ENCODE measurements around the gene UBE2H. TPM values are rescaled to one million over a fixed set of nuclear protein-coding genes. Genes with fewer than 3 reads are reported as not detected.

The UBE2H gene
- total RNA-seq, 1 experiment from 2014 or later: 75.1 TPM

DNA sequence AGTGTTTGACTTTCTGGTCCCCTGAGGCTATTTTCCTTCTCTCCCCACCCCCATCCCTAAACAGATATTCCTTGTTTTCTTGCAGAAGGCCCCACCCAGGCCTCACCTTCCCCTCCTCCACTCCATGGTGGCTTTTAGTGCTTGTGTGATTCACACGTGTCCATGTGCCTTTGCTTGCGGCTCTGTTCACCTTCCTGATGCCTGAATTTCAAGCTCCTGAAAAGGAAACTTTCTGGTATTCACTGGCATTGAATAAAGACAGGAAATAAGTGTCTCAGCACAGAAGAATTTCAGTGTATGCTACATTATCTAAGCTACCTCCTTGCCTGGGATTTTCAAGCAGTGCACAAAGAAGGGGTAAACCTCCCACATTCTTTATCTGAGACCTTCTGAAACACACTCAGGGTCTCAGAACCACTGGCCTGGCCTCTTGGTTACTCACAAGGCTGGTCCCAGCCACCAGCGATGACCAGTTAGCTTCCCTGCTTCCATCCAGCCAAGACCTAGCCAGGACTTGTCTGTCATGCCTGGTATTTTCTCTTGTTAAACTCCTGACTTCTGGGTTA is 17.2 kb upstream of the UBE2H start:
- H3K14ac ChIP-seq (ENCODE audit: insufficient read depth, low read length): no peak overlapping the region
- H3K4me2 ChIP-seq (ENCODE audit: insufficient read depth, insufficient read length, low read length): no peak overlapping the region

More for the DNA sequence above, 17.2 kb upstream of the UBE2H start:
- no peak overlapping the region for H3K56ac ChIP-seq (ENCODE audit: insufficient read length, low read depth, low read length)
- Mint-ChIP-seq H3K36me3 (ENCODE audit: insufficient read depth in 1 of 3, low read depth in 3 of 3) (no peaks in the 10 kb centered on the region), H3K27me3 (ENCODE audit: low read depth) (no peaks in the 10 kb centered on the region), H3K9me3 (no peaks in the 10 kb centered on the region), H3K4me1 (peaks cover 13 to 14% of the 10 kb centered on the region in 2 experiments), H3K27ac (no peak overlapping the region; a peak in 1 of 7 replicates), H3K4me3 (no peak overlapping the region)
- H3K18ac ChIP-seq (ENCODE audit: insufficient read length, low read depth, low read length): no peak overlapping the region
- no peak overlapping the region for H3T11ph ChIP-seq (ENCODE audit: low read length)
- H3K79me2 ChIP-seq (ENCODE audit: insufficient read depth, low read length): no peaks in the 10 kb centered on the region
- H2AK5ac ChIP-seq (ENCODE audit: insufficient read length, low read length): no peak overlapping the region
- H4K5ac ChIP-seq (ENCODE audit: insufficient read length, low read depth, low read length): no peak overlapping the region
- WGBS (ENCODE audit: extremely low coverage, insufficient read length, low lambda C conversion rate): no CpG with 5 or more reads among the region's 3 CpGs
- no peak overlapping the region for H2BK20ac ChIP-seq (ENCODE audit: low read depth, low read length, poor library complexity, severe bottlenecking)
- H4K91ac ChIP-seq (ENCODE audit: insufficient read length, low read depth, low read length): no peak overlapping the region
- no peak overlapping the region for H2BK5ac ChIP-seq (ENCODE audit: insufficient read length, low read length)
- no peaks in the 10 kb centered on the region for H3K9me3 ChIP-seq (ENCODE audit: control insufficient read depth, low read depth, low read length)
- no peaks in the 10 kb centered on the region for H3K27me3 ChIP-seq (ENCODE audit: insufficient read depth, low read length)
- no peak for DNase-seq
- H2AFZ ChIP-seq (ENCODE audit: low read length): no peak overlapping the region
- no peak overlapping the region for H4K8ac ChIP-seq (replicated peaks; ENCODE audit: insufficient read length, low read depth, low read length)
- no peaks in the 10 kb centered on the region for H3K79me1 ChIP-seq (ENCODE audit: insufficient read depth, low read depth, low read length, poor library complexity, severe bottlenecking)
- H3K23me2 ChIP-seq (ENCODE audit: insufficient read length, low read depth, low read length, poor library complexity, severe bottlenecking): no peaks in the 10 kb centered on the region
- no peak overlapping the region for H3K4ac ChIP-seq (ENCODE audit: low read depth, low read length)
- TF ChIP-seq, protein P1, sequence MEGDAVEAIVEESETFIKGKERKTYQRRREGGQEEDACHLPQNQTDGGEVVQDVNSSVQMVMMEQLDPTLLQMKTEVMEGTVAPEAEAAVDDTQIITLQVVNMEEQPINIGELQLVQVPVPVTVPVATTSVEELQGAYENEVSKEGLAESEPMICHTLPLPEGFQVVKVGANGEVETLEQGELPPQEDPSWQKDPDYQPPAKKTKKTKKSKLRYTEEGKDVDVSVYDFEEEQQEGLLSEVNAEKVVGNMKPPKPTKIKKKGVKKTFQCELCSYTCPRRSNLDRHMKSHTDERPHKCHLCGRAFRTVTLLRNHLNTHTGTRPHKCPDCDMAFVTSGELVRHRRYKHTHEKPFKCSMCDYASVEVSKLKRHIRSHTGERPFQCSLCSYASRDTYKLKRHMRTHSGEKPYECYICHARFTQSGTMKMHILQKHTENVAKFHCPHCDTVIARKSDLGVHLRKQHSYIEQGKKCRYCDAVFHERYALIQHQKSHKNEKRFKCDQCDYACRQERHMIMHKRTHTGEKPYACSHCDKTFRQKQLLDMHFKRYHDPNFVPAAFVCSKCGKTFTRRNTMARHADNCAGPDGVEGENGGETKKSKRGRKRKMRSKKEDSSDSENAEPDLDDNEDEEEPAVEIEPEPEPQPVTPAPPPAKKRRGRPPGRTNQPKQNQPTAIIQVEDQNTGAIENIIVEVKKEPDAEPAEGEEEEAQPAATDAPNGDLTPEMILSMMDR (conservative IDR thresholded peaks at IDR 0.05): no peak
- no peak overlapping the region for H2BK15ac ChIP-seq (ENCODE audit: low read depth, low read length)
- H3K23ac ChIP-seq (ENCODE audit: insufficient read length, low read depth, low read length): no peak overlapping the region
- no peak overlapping the region for H3K27ac ChIP-seq (ENCODE audit: insufficient read length, low read depth, low read length)
- no peaks in the 10 kb centered on the region for H4K20me1 ChIP-seq (ENCODE audit: control insufficient read depth, insufficient read depth, insufficient read length)
- no peak overlapping the region for H2BK120ac ChIP-seq (ENCODE audit: low read depth, low read length, poor library complexity, severe bottlenecking)
- H3K9ac ChIP-seq (ENCODE audit: extremely low read depth, insufficient read length, low read length): no peak overlapping the region
- H2BK12ac ChIP-seq (ENCODE audit: insufficient read length, low read depth, low read length): no peak overlapping the region
- H3K4me1 ChIP-seq (ENCODE audit: insufficient read depth, low read length): no peaks in the 10 kb centered on the region; the same call in 1 of the 2 replicates
